ENCODE data around the gene SOBP. TPM values are rescaled to one million over a fixed set of nuclear protein-coding genes. Genes with fewer than 3 reads are reported as not detected.

SOBP gene, protein sequence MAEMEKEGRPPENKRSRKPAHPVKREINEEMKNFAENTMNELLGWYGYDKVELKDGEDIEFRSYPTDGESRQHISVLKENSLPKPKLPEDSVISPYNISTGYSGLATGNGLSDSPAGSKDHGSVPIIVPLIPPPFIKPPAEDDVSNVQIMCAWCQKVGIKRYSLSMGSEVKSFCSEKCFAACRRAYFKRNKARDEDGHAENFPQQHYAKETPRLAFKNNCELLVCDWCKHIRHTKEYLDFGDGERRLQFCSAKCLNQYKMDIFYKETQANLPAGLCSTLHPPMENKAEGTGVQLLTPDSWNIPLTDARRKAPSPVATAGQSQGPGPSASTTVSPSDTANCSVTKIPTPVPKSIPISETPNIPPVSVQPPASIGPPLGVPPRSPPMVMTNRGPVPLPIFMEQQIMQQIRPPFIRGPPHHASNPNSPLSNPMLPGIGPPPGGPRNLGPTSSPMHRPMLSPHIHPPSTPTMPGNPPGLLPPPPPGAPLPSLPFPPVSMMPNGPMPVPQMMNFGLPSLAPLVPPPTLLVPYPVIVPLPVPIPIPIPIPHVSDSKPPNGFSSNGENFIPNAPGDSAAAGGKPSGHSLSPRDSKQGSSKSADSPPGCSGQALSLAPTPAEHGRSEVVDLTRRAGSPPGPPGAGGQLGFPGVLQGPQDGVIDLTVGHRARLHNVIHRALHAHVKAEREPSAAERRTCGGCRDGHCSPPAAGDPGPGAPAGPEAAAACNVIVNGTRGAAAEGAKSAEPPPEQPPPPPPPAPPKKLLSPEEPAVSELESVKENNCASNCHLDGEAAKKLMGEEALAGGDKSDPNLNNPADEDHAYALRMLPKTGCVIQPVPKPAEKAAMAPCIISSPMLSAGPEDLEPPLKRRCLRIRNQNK
- under 1 TPM in 1 of 2 donors, not detected in 1; 0.97 TPM for total RNA-seq

DNA sequence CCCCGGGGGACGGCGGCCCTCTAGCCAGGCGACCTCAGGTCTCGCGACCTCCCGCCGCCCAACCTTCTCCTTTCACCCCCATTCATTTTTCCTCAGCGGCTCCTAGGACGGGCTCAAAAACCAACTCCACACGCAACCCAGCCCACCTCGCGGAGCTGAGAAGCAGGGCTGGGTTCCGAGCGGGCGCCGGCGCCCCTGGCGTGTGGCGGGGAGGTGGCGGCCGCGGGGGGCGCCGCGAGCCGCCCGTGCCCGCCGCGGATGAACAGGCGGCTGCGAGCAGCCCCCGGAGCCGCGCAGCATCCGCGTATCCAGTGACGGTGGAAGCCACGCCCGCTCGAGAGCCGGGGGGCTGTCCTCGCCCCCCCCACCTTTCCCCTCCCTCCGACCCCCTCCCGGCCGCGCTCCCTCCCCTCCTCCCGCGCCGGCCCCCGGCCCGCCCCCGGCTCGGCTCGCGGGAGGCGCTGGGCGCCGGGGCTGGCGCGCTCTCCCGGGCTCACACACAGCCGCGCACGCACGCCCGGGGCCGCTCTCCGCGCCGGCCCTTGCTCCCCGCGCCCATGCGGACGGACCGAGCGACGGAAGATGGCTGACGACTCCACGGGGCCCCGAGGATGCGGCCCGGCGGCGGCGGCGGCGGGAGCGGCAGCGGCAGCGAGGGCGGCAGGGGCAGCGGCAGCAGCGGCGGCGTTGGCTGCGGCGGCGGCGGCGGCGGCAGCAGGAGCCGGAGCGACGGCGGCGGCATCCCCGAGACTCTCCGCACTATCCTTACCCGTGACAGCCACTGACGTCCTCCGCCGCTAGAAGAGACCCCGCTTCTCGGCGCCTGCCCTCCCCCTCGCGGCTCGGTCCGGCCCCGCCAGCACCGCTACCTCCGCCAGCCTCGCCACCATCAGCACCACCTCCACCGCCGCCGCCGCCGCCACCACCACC lies at the start of gene SOBP:
SOBP (plus strand) TSS at position 482 of the 930 bp plus-strand sequence. CDS start 500 bp downstream, outside the sequence.
- ATAC-seq, result peak; percentile 68
- Mint-ChIP-seq H3K9me3 (no peaks in the 10 kb centered on the region), H3K27ac (no peak within 1 kb of the TSS), H3K36me3 (peaks cover 6 to 14% of the 10 kb centered on the region in 2 donors)
- DNase-seq (ENCODE audit: low spot score in 2 of 2), result peak in 1 of 2 donors; percentile 38

DNA sequence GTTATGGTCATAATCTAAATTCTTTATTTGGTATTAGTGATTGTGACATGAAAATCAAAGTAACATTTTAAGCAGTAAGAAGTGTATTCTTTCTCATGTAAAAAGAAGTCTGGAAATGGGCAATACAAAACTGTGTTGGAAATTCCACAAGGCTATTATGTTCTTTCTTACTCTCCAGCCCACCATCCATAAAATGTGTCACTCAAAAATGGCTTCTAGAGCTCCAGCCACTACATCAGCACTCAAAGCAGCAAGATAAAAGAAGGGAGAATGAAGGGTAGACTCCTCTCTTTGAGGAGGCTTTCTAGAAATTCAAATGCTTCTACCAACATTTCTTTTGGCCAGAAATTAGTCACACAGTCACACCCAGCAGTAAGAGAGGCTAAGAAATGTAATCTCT lies 49.0 kb upstream of the SOBP start:
- DNase-seq (ENCODE audit: low spot score in 2 of 2), result no peak
- Mint-ChIP-seq H3K27ac (no peak overlapping the region), H3K9me3 (peaks cover 0 to 4% of the 10 kb centered on the region in 2 donors), H3K36me3 (peaks cover 9 to 16% of the 10 kb centered on the region in 2 donors)
- no peak for ATAC-seq

DNA sequence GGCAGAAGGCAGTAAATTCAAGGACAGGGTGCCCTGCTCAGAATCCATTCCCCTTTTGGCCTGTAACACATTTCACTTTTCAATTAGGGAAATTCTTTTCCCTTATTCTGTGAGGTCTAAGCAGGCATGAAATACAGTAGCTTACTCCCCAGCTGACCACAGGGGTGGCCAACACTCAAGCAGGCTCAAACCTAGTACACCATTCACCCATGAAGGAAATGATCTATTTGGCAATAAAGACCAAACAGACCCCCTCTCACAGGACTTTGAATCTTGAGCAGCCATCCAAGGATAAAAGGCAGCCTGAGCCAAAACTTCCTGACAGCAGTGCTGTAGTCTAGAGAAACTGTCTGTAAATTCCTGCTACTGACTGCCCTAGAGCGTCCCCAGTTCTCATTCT lies 48.2 kb upstream of the SOBP start:
- no peak for DNase-seq (ENCODE audit: low spot score in 2 of 2)
- ATAC-seq, result no peak
- H3K27ac Mint-ChIP-seq, result no peak overlapping the region
- peaks cover 1 to 5% of the 10 kb centered on the region in 2 donors for H3K9me3 Mint-ChIP-seq
- peaks cover 13 to 22% of the 10 kb centered on the region in 2 donors for H3K36me3 Mint-ChIP-seq

DNA sequence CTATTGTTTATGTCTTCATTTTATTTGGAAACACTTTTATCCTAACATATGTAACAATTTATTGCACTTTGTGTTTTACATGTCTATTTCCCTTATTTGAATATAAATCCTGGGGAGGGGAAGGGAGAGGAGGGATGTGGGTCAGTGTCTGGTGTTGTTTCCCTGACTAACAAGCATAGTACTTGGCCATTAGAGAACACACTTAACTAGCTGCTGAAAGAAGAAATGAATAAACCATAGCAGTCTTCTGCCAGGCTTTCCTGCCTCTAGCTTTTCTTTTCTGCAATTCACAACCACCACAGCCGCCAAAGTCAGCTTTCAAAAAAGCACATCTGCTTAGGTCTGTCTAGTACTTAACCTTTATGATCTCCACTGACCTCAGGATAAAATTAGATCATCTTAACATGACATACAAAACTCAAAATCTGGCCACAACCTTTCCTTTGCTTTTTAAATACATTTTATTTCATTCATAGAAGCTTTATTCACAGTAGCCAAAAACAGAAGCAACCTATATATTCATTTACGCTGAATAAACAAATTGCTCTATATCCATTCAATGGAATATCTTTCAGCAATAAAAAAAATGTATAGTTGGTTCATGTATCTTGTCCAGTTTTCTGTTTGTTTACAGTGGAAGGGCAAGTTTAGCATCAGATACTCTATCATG lies 46.8 kb upstream of the SOBP start:
- peaks cover 24 to 36% of the 10 kb centered on the region in 2 donors for H3K36me3 Mint-ChIP-seq
- peaks cover 5 to 7% of the 10 kb centered on the region in 2 donors for H3K9me3 Mint-ChIP-seq
- H3K27ac Mint-ChIP-seq, result no peak overlapping the region
- ATAC-seq (no peak), DNase-seq (ENCODE audit: low spot score in 2 of 2) (no peak)

DNA sequence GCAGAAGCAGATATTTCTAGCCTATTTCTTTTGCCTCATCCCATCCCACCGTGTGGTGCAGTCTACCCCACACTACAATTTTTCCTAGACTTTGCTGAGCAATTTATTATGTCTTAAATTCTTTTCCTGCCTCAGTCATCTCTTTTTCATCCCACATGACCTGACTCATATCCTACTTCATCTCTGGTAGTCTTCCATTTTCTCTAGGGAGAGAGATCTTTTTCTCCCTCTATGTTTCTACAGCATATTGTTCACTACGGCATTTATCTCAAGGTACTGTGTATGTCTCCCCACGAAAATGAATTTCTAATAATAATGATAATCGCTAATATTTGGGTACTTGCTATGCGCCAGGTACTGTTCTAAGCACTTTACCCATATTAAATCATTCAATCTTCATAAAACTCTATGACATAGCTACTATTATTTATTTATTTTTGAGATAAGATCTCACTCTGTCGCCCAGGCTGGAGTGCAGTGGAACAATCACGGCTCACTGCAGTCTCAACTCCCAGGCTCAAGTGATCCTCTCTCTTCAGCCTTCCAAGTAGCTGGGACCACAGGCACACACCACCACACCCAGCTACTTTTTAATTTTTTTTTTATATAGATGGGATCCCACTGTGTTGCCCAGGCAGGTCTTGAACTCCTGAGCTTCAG lies 46.2 kb upstream of the SOBP start:
- ATAC-seq (no peak), DNase-seq (ENCODE audit: low spot score in 2 of 2) (no peak)
- Mint-ChIP-seq H3K27ac (no peak overlapping the region), H3K9me3 (peaks cover 12 to 13% of the 10 kb centered on the region in 2 donors), H3K36me3 (peaks cover 31 to 43% of the 10 kb centered on the region in 2 donors)

DNA sequence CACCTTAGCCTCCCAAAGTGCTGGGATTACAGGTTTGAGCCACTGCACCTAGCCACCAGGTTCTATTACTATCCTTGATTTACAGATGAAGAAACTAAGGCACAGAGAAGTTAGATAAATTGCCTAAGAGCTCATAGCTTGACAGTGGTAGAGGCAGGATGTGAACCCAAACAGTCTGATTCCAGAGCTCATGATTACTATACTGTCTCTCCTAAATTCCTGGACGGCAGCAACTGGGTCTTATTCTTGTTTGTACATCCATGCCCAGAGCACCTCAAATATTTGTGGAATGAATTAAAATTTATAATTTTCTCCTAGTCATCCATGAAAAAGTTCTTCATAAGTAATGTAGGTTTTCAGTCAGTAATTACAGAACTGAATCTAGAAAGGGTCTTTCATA lies 45.6 kb upstream of the SOBP start:
- ATAC-seq (no peak), DNase-seq (ENCODE audit: low spot score in 2 of 2) (no peak)
- Mint-ChIP-seq H3K27ac (no peak overlapping the region), H3K36me3 (peaks cover 30 to 48% of the 10 kb centered on the region in 2 donors), H3K9me3 (peaks cover 14 to 17% of the 10 kb centered on the region in 2 donors)

DNA sequence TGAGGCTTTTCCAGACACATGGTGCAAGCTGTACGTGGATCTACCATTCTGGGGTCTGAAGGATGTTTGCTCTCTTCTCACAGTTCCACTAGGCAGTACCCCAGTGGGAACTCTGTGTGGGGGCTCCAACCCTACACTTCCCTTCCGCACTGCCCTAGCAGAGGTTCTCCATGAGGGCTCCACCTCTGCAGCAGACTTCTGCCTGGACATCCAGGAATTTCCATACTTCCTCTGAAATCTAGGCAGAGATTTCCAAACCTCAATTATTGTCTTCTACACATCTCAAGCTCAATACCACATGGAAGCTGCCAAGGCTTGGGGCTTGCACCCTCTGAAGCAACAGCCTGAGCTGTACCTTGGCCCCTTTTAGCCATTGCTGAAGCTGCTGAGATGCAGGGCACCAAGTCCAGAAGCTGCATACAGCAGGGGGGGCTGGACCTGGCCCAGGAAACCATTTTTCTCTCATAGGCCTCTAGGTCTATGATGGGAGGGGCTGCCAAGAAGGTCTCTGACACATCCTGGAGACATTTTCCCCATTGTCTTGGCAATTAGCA lies 42.2 kb upstream of the SOBP start:
- DNase-seq (ENCODE audit: low spot score in 2 of 2) (no peak), ATAC-seq (no peak)
- peaks cover 16 to 19% of the 10 kb centered on the region in 2 donors for H3K9me3 Mint-ChIP-seq
- no peak overlapping the region for H3K27ac Mint-ChIP-seq
- peaks cover 33 to 60% of the 10 kb centered on the region in 2 donors for H3K36me3 Mint-ChIP-seq

DNA sequence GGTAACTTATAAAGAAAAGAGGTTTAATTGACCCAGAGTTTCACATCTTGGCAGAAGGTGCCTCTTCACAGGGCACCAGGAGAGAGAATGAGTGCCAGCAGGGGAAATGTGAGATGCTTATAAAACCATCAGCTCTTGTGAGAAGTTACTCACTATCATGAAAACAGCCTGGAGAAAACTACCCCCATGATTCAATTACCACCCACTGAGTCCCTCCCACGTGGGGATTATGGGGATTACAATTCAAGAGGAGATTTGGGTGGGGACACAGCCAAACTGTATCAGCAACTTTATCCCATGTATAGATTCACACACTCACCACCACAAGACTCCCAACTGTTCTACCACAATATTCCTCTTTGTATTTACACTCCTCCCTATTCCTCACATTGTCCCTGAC lies 41.1 kb upstream of the SOBP start:
- H3K36me3 Mint-ChIP-seq, result peaks cover 33 to 59% of the 10 kb centered on the region in 2 donors
- no peak for DNase-seq (ENCODE audit: low spot score in 2 of 2)
- peaks cover 16 to 19% of the 10 kb centered on the region in 2 donors for H3K9me3 Mint-ChIP-seq
- no peak for ATAC-seq
- H3K27ac Mint-ChIP-seq, result no peak overlapping the region

DNA sequence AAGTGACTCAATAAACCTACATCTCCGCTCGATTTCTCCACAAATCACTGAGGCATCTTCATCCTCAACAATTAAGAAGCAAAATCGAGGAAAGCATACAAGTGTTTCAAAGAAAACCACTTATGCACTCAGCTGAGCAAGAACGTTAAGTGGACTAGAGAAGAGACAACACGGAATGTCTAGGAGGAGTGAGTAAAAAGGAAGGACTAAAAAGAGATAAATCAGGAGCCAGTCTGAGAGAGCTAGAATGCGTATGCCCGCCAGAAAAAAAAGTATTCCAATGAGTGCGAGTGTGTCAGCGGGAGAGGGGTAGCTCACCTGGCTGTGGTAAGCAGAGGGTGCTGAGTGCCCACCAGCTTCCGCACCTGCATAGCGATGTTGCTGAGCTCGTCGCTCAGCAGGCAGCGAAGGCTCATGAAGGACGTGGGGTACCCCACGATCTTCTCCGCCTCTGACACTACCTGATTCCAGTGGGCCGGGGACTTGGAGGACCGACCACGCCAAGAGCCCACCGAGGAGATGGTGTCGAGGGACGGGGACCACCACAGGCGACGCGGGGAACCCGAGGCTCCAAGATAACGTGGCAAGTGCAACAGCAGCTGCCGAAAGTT lies 31.1 kb upstream of the SOBP start:
- ATAC-seq (peak; percentile 17 to 42), DNase-seq (ENCODE audit: low spot score in 2 of 2) (peak; percentile 25 to 60)
- H3K9me3 Mint-ChIP-seq, result no peaks in the 10 kb centered on the region
- H3K36me3 Mint-ChIP-seq, result peaks cover 10 to 12% of the 10 kb centered on the region in 2 donors
- peak overlapping the region; percentile 85 to 97 for H3K27ac Mint-ChIP-seq

DNA sequence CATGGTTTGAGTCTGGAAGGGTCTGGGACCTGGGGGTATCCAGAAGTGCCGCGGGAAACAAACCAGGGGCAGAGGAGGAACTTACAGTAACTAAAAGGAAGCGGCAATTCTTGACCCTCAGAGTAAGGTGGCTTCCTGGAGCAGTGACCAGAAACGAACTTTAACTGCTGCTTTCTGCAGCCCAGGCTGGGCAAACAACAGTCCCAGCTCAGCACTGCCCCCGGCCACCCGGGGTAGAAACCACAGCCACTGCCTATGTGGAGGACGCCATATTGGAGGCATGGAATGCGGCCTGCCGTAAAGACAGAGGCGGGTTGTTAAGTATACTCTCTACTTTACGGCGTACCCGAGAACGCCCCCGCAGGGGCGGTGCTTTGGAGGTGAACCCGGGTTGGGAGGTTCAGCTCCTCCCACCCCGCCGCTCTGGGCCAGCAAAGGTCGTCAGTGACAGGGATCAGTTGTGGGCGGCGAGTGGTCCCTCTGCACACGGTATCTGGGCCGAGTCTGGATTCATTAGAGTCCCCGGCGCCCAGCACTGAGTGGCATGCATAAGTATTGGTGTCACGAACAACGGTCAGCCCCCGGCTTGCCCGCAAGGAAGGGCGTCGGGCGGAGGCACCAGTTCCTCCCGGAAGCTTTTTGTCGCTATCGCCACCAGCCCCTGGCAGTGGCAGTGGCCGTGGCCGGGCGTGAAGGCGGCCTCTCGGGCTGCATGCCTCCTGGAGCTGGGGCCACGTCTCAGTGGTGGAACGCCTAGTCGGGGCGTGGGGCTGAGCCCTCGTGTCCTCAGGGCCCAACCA lies 30.4 kb upstream of the SOBP start, which contains the start of gene PDSS2:
PDSS2 (minus strand) TSS at position 282 of the 800 bp plus-strand sequence; CDS start at position 3, 279 bp downstream.
- DNase-seq (ENCODE audit: low spot score in 2 of 2) (peak; percentile 96 to 97), ATAC-seq (peak; percentile 95)
- Mint-ChIP-seq H3K9me3 (no peaks in the 10 kb centered on the region), H3K27ac (peak within 1 kb of the TSS; percentile 85 to 97), H3K36me3 (peaks cover 10 to 12% of the 10 kb centered on the region in 2 donors)

DNA sequence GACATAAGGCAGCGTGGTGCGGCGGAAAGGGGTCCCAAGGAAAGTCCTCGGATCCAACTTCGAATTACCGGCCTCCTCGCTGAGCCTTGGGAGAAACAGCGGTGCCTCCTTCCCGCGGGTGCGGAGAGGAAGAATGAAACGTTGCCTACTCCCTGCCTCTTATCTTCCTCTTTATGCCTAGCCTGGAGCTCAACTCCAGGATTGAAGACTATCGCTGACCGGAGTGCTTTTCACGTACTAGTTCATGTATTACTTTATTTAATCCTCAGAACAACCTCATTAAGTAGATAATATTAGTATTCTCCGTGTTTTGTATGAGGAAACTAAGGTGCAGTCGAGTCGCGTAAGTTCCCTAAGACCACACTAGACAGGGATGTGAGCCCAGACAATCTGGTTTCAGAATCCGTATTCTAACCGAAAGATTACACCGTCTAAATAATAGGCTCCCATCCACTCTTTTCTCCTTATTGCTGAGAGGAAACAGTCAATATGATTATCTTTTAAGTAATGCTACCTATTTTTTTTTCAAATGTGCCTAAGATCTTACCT lies 29.8 kb upstream of the SOBP start:
- H3K36me3 Mint-ChIP-seq, result peaks cover 10 to 12% of the 10 kb centered on the region in 2 donors
- ATAC-seq, result no peak
- H3K27ac Mint-ChIP-seq, result peak overlapping the region; percentile 85 to 97
- no peaks in the 10 kb centered on the region for H3K9me3 Mint-ChIP-seq
- DNase-seq (ENCODE audit: low spot score in 2 of 2), result no peak

DNA sequence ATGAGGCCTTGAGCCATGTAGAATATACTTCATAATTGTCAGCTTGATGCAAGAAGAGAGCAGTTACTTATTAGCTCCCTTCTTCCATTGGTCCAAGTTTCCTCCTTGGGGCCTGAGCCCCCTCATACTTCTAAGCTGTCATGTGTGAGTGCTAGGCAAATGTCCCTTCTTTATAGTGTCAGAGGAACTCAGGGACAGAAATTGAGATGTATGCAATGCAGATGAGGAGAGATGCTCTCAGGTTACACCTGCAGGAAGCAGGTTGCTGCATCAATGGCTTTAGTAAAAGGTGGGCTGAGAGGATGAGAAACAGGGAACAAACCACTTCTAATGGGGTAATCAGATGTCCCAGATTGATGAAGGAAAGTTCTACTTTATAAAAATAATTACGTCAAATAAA lies 23.9 kb upstream of the SOBP start:
- Mint-ChIP-seq H3K27ac (no peak overlapping the region), H3K36me3 (no peaks in the 10 kb centered on the region), H3K9me3 (no peaks in the 10 kb centered on the region)
- DNase-seq (ENCODE audit: low spot score in 2 of 2) (no peak), ATAC-seq (no peak)

DNA sequence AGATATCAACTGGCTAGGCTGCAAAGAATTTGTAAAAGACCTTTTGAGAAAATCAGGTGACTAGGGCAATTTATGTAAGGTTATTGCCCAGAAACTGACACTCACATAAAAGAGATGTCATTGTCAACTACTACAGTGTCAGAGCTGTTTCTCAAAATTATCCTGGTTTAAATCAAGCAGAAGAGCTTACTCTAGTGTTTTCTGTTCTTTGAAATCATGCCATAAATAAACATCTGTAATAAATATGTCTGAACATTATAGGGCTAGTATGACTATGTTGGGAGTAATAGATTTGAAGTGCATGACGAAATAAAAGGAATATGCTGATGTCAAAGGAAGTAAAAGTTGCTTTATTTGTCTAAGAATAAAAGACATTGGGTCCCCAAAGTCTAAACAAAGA lies 19.6 kb upstream of the SOBP start:
- no peak for DNase-seq (ENCODE audit: low spot score in 2 of 2)
- ATAC-seq, result no peak
- Mint-ChIP-seq H3K27ac (no peak overlapping the region), H3K36me3 (no peaks in the 10 kb centered on the region), H3K9me3 (no peaks in the 10 kb centered on the region)

DNA sequence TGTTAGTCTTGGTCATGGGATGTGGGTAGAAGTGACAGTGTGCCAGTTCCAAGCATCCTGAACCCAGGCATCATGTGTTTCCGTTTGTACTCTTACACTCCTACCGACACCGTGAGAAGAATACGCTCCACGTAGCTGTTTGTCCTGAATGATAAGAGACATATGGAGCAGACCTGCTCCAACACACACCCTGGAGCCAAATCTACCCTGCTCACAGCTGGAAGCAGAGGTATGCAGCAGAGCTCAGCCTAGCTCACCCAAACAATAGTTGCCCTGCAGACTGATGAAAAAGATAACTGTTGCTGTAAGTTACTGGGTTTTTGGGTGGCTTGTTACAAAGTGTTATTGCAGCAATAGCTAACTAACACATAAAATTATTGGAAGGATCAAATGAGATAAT lies 16.3 kb upstream of the SOBP start:
- Mint-ChIP-seq H3K27ac (no peak overlapping the region), H3K36me3 (no peaks in the 10 kb centered on the region), H3K9me3 (no peaks in the 10 kb centered on the region)
- ATAC-seq (no peak), DNase-seq (ENCODE audit: low spot score in 2 of 2) (no peak)
